HepG2 (cell line): ENCODE results near the gene TANGO2.

Experiments
- CTCF ChIP-seq: sonication (generic); formaldehyde crosslinking; IDR thresholded peaks from 2 replicates; pipeline ENCODE4 v1.5.0; 2020; ENCODE audit warnings: mild to moderate bottlenecking, missing genetic modification reagents, moderate library complexity
- DRAP1 ChIP-seq: IDR thresholded peaks from 2 replicates; pipeline ENCODE4 v1.6.1; 2016; ENCODE audit warnings: missing genetic modification reagents, missing compliant biosample characterization
- GATAD2A ChIP-seq: IDR thresholded peaks from 2 replicates; pipeline ENCODE4 v1.6.1; 2016
- JUND ChIP-seq: sonication (generic); formaldehyde crosslinking; IDR thresholded peaks from 2 replicates; pipeline ENCODE4 v1.8.0; 2022; ENCODE audit warnings: mild to moderate bottlenecking, missing genetic modification reagents
- PHF21A ChIP-seq: sonication (generic); formaldehyde crosslinking; IDR thresholded peaks from 2 replicates; pipeline ENCODE4 v1.5.0; 2020; ENCODE audit warnings: mild to moderate bottlenecking, missing genetic modification reagents
- TBP ChIP-seq: sonication (generic); formaldehyde crosslinking; IDR thresholded peaks from 2 replicates; pipeline ENCODE4 v1.5.0; 2020; ENCODE audit warnings: missing genetic modification reagents
- ZBTB40 ChIP-seq, 2 experiments: fragments of 450-650 bp in 1 of 2; sonication (generic) in 1 of 2; formaldehyde crosslinking in 1 of 2; IDR thresholded peaks; 2 replicates each; pipeline versions ENCODE4 v1.6.1 to v1.8.0; 2016 to 2022; ENCODE audit warnings: antibody characterized with exemption in 1 of 2, mild to moderate bottlenecking in 1 of 2, missing genetic modification reagents in 1 of 2
- ZNF282 ChIP-seq: fragments of 450-650 bp; IDR thresholded peaks from 2 replicates; pipeline ENCODE4 v1.6.1; 2018; ENCODE audit not compliant: partially characterized antibody
- ZNF543 ChIP-seq: sonication (generic); formaldehyde crosslinking; IDR thresholded peaks from 2 replicates; pipeline ENCODE4 v1.4.0; 2020; ENCODE audit warnings: mild to moderate bottlenecking, missing genetic modification reagents
- ZNF550 ChIP-seq: sonication (generic); formaldehyde crosslinking; IDR thresholded peaks from 2 replicates; pipeline ENCODE4 v1.4.0; 2020; ENCODE audit warnings: mild to moderate bottlenecking, missing genetic modification reagents, borderline replicate concordance

GRCh38 chr22:20034143-20034542 lies 13.2 kb downstream of the TANGO2 start:
- TF ChIP-seq TBP (CRISPR knock-in tag) (no peak), JUND (CRISPR knock-in tag) (no peak), CTCF (CRISPR knock-in tag) (no peak), ZNF282 (no peak), DRAP1 (CRISPR knock-in tag) (no peak), GATAD2A (CRISPR knock-in tag) (no peak), ZNF543 (CRISPR knock-in tag) (no peak), ZNF550 (CRISPR knock-in tag) (no peak), ZBTB40 (IDR thresholded peaks at IDR 0.05) (no peak), ZBTB40 (CRISPR knock-in tag; IDR thresholded peaks at IDR 0.05) (no peak), PHF21A (no peak)
